CD4-positive, alpha-beta T cell (primary cell): ENCODE measurements around the gene ZNF101. TPM values are rescaled to one million over a fixed set of nuclear protein-coding genes. Genes with fewer than 3 reads are reported as not detected.

ENCODE experiments used
- ATAC-seq: fragments of 200-7000 bp; cut with Tn5 transposase; one replicate; pipeline ENCODE4 v1.10.0; 2022; ENCODE audit warnings: mild to moderate bottlenecking; ENCODE audit not compliant: poor library complexity
- CTCF ChIA-PET: fragments of 350-600 bp; sonication (Branson Sonifier 250); formaldehyde crosslinking; loops from one replicate; lab custom pipeline; 2021; ENCODE audit warnings: antibody characterized with exemption, inconsistent platforms; lab: Charles Lee
- POLR2A ChIA-PET: fragments of 350-600 bp; sonication (Branson Sonifier 250); formaldehyde crosslinking; loops from one replicate; lab custom pipeline; 2021; ENCODE audit warnings: antibody characterized with exemption, inconsistent platforms; lab: Charles Lee
- DNase-seq, 14 experiments: peaks; one replicate each; pipeline ENCODE4 v3.0.0-alpha.2; 2013 to 2020; ENCODE audit warnings: mixed read lengths in 2 of 14
- H3K27ac ChIP-seq, 2 donors: one replicate each; pipeline versions ENCODE4 v1.5.1 to v1.7.0; 2013; ENCODE audit warnings: low read length in 2 of 2, low read depth in 1 of 2, mild to moderate bottlenecking in 1 of 2
- H3K27me3 ChIP-seq, 2 experiments: 1 replicate in 1 of 2; 2 replicates in 1 of 2; pipeline versions ENCODE4 v1.6.1 to v1.7.0; 2013; ENCODE audit warnings: low read length in 2 of 2, control low read depth in 1 of 2, mild to moderate bottlenecking in 1 of 2, moderate library complexity in 1 of 2; ENCODE audit not compliant: insufficient read depth in 2 of 2, control insufficient read depth in 1 of 2
- H3K36me3 ChIP-seq: one replicate; pipeline ENCODE4 v1.6.1; 2013; ENCODE audit warnings: low read length, control low read depth; ENCODE audit not compliant: insufficient read depth
- H3K4me1 ChIP-seq: one replicate; pipeline ENCODE4 v1.6.1; 2013; ENCODE audit warnings: low read length, control low read depth; ENCODE audit not compliant: insufficient read depth
- H3K4me3 ChIP-seq: one replicate; pipeline ENCODE4 v1.5.1; 2013; ENCODE audit warnings: mild to moderate bottlenecking, low read length, moderate library complexity
- H3K9me3 ChIP-seq, 2 experiments: 1 replicate in 1 of 2; 2 replicates in 1 of 2; pipeline versions ENCODE4 v1.6.1 to v1.7.0; 2013; ENCODE audit warnings: low read length in 2 of 2, mild to moderate bottlenecking in 2 of 2, control low read depth in 1 of 2, moderate library complexity in 1 of 2; ENCODE audit not compliant: control insufficient read depth in 1 of 2, insufficient read depth in 1 of 2
- H3K27ac Mint-ChIP-seq: one replicate; pipeline ENCODE4 v1.8.0; 2020; ENCODE audit warnings: mixed read lengths
- H3K27me3 Mint-ChIP-seq: one replicate; pipeline ENCODE4 v1.8.0; 2021; ENCODE audit warnings: mixed read lengths
- H3K36me3 Mint-ChIP-seq: one replicate; pipeline ENCODE4 v1.8.0; 2021; ENCODE audit warnings: low read depth, mixed read lengths
- H3K4me1 Mint-ChIP-seq: one replicate; pipeline ENCODE4 v1.8.0; 2021; ENCODE audit warnings: low read depth, mixed read lengths
- H3K4me3 Mint-ChIP-seq: one replicate; pipeline ENCODE4 v1.8.0; 2020; ENCODE audit warnings: mild to moderate bottlenecking, mixed read lengths
- H3K9me3 Mint-ChIP-seq: one replicate; pipeline ENCODE4 v1.8.0; 2020; ENCODE audit warnings: mixed read lengths
- CTCF ChIP-seq: fragments of 200-600 bp; IDR thresholded peaks from one replicate; pipeline ENCODE4 v1.8.0; 2022; ENCODE audit warnings: antibody characterized with exemption, mild to moderate bottlenecking
- intact Hi-C, 2 experiments: fragments of 100-400 bp; cut with DNase I in 1 of 2; cut with micrococcal nuclease in 1 of 2; formaldehyde crosslinking; loops; one replicate each; pipeline versions ENCODE4 v1.15.1 to v1.9.0; 2023 to 2025; cut with DNase I, micrococcal nuclease
- total RNA-seq, 174 experiments: library from RNA in 2 of 174; stranded (reverse) in 2 of 174; gene quantifications; one replicate each; pipeline ENCODE4 v1.2.3 and lab custom pipeline; 2021 to 2026

The ZNF101 gene
- total RNA-seq, 2 experiments from 2014 or later, result 58.8 to 60.6 TPM

GRCh38 chr19:19630426-19630825 lies 38.2 kb upstream of the ZNF101 start:
- H3K4me3 Mint-ChIP-seq, result peak overlapping the region; percentile 38
- peaks cover 68% of the 10 kb centered on the region for H3K36me3 Mint-ChIP-seq
- Histone ChIP-seq H3K4me1 (peaks cover 35% of the 10 kb centered on the region), H3K27ac (no peak overlapping the region), H3K9me3 (no peaks in the 10 kb centered on the region), H3K36me3 (peaks cover 51% of the 10 kb centered on the region), H3K4me3 (no peak overlapping the region), H3K27me3 (no peaks in the 10 kb centered on the region)
- DNase-seq (peak in 1 of 14 experiments; percentile 18), ATAC-seq (no peak)
- peak overlapping the region; percentile 87 for H3K27ac Mint-ChIP-seq
- CTCF ChIA-PET, result interaction anchor here (2.5 kb wide), 1 partner anchor 98 kb away, joined by 10 read pairs; no protein-coding TSS in a partner anchor
- intact Hi-C loops, result no loop called here
- TF ChIP-seq CTCF, result no peak
- peaks cover 29% of the 10 kb centered on the region for H3K4me1 Mint-ChIP-seq
- H3K9me3 Mint-ChIP-seq, result no peaks in the 10 kb centered on the region
- POLR2A ChIA-PET, result no interaction called here
- H3K27me3 Mint-ChIP-seq, result no peaks in the 10 kb centered on the region

GRCh38 chr19:19631346-19631745 lies 37.3 kb upstream of the ZNF101 start:
- ATAC-seq (no peak), DNase-seq (no peak)
- peak overlapping the region; percentile 65 for H3K4me3 Mint-ChIP-seq
- H3K27ac Mint-ChIP-seq, result peak overlapping the region; percentile 87
- peaks cover 73% of the 10 kb centered on the region for H3K36me3 Mint-ChIP-seq
- H3K4me3 ChIP-seq, result no peak overlapping the region
- H3K9me3 Mint-ChIP-seq, result no peaks in the 10 kb centered on the region
- peaks cover 23% of the 10 kb centered on the region for H3K4me1 Mint-ChIP-seq
- peaks cover 59% of the 10 kb centered on the region for H3K36me3 ChIP-seq
- H3K27me3 Mint-ChIP-seq, result no peaks in the 10 kb centered on the region
- H3K9me3 ChIP-seq, result no peaks in the 10 kb centered on the region
- H3K27me3 ChIP-seq, result no peaks in the 10 kb centered on the region
- POLR2A ChIA-PET, result interaction anchor here (0.6 kb wide), 1 partner anchor 1877 kb away, joined by 3 read pairs; no protein-coding TSS in a partner anchor
- intact Hi-C loops, result no loop called here
- H3K4me1 ChIP-seq, result peaks cover 33% of the 10 kb centered on the region
- no peak overlapping the region for H3K27ac ChIP-seq
- TF ChIP-seq CTCF, result no peak
- CTCF ChIA-PET, result no interaction called here

DNA sequence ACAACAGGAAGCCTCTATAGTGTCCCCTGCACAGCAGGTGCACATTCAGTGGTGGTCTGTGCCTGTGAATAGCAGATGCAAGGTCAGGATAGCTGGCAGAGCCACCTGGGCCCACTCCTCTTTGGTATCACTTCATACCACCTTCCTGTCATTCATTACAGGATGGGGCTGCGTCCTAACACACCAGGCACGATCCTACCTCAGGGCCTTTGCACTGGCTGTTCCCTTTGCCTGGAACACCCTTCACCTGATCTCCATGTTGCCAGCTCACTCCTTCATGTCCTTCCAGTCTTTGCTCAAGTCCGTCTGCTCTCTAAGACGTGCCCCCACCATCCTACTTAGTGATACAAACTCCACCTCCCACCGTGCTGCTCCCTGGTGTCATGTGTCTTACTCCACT lies 36.0 kb upstream of the ZNF101 start:
- POLR2A ChIA-PET, result interaction anchor here (1.0 kb wide), 1 partner anchor 30 kb away, joined by 4 read pairs; no protein-coding TSS in a partner anchor

More for the DNA sequence above, 36.0 kb upstream of the ZNF101 start:
- Histone ChIP-seq H3K4me1 (peaks cover 20% of the 10 kb centered on the region), H3K27me3 (no peaks in the 10 kb centered on the region), H3K9me3 (no peaks in the 10 kb centered on the region), H3K27ac (no peak overlapping the region), H3K36me3 (peaks cover 70% of the 10 kb centered on the region), H3K4me3 (no peak overlapping the region)
- ATAC-seq (no peak), DNase-seq (no peak)
- Mint-ChIP-seq H3K4me1 (peaks cover 12% of the 10 kb centered on the region), H3K27ac (no peak overlapping the region), H3K27me3 (no peaks in the 10 kb centered on the region), H3K4me3 (no peak overlapping the region), H3K9me3 (no peaks in the 10 kb centered on the region), H3K36me3 (peaks cover 71% of the 10 kb centered on the region)
- no peak for TF ChIP-seq CTCF
- intact Hi-C loops, result no loop called here
- CTCF ChIA-PET, result no interaction called here
